Calu3 (cell line): Measurements from ENCODE around the gene WDFY3. TPM values are rescaled to one million over a fixed set of nuclear protein-coding genes. Genes with fewer than 3 reads are reported as not detected.

Experiments
- BruUV-seq: library from RNA; stranded (reverse); fragments of 400-500 nt; replicated peaks from 2 replicates; lab custom pipeline; 2021; lab: Mats Ljungman, UMichigan
- CTCF ChIA-PET: fragments of 300-600 bp; sonication (Branson Sonifier 250); formaldehyde crosslinking; loops from one replicate; lab custom pipeline; 2022; ENCODE audit warnings: antibody characterized with exemption; lab: Charles Lee
- DNase-seq: peaks from one replicate; pipeline ENCODE4 v3.0.0; 2022
- H3K27ac Mint-ChIP-seq: one replicate; pipeline ENCODE4 v1.8.0; 2022; ENCODE audit warnings: mixed read lengths; ENCODE audit not compliant: unreplicated experiment
- H3K27me3 Mint-ChIP-seq: one replicate; pipeline ENCODE4 v1.8.0; 2022; ENCODE audit warnings: mixed read lengths; ENCODE audit not compliant: unreplicated experiment
- H3K36me3 Mint-ChIP-seq: one replicate; pipeline ENCODE4 v1.8.0; 2022; ENCODE audit warnings: mild to moderate bottlenecking, moderate library complexity, mixed read lengths; ENCODE audit not compliant: insufficient read depth, unreplicated experiment
- H3K4me1 Mint-ChIP-seq: one replicate; pipeline ENCODE4 v1.8.0; 2022; ENCODE audit warnings: mild to moderate bottlenecking, low read depth, mixed read lengths; ENCODE audit not compliant: unreplicated experiment
- H3K4me3 Mint-ChIP-seq: one replicate; pipeline ENCODE4 v1.8.0; 2022; ENCODE audit warnings: mild to moderate bottlenecking, low read depth, moderate library complexity, mixed read lengths; ENCODE audit not compliant: unreplicated experiment
- H3K9me3 Mint-ChIP-seq: one replicate; pipeline ENCODE4 v1.8.0; 2022; ENCODE audit warnings: low read depth, mixed read lengths; ENCODE audit not compliant: unreplicated experiment
- intact Hi-C: fragments of 100-400 bp; cut with micrococcal nuclease; formaldehyde crosslinking; loops from one replicate; pipeline ENCODE4 v1.10.0; 2022; ENCODE audit not compliant: unreplicated experiment
- total RNA-seq: library from RNA; stranded (reverse); gene quantifications from 2 replicates; pipeline ENCODE4 v1.2.3, GENCODE V29; 2022
- TF ChIP-seq, protein P1 (sequence below): fragments of 200-600 bp; IDR thresholded peaks from one replicate; pipeline ENCODE4 v1.8.0; 2022; ENCODE audit warnings: antibody characterized with exemption; ENCODE audit not compliant: unreplicated experiment

WDFY3 gene
- total RNA-seq, 1 experiment from 2014 or later: 31.5 TPM

DNA sequence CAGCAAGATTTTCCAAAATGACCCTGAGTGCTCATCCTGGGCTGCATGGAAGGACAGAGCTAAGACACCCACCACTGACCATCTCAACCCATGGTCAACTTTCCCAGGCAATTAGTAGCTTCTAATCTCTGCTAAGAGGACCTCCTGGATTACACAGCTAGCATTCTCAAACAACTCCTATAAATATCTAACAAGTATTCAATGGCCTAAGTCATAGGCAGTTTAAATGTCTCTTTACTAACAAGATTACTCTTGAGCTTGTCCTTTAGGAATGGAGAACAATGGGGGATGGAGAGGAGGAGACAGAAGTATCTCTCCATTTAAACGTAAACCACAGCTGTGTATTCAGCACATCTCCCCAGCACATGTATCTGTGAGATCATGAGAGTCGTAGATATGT lies 118.1 kb downstream of the WDFY3 start:
- CTCF ChIA-PET: interaction anchor here (0.6 kb wide), 1 partner anchor 17 kb away, joined by 3 read pairs; no protein-coding TSS in a partner anchor
- DNase-seq: no peak
- BruUV-seq: no TSS peak

DNA sequence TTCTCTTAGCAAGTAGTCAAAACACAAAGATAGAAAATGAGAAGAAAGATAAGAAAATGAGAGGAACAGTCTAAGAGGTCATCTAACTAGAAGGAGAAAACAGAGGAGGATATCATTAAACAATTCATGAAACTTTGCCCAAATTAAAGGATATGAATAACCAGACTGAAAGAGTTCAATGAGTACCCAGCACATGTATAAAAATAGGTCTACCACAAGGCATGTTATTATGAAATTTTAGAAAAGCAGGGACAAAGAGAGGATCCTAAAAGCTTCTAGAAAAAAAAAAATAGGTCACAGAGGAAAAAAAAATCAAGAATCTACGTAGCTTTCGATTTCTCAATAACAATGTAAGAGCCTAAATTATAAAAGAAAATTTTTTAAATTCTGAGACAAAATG lies 118.5 kb downstream of the WDFY3 start:
- CTCF ChIA-PET: no interaction called here
- H3K27ac Mint-ChIP-seq: no peak overlapping the region
- no peak overlapping the region for H3K4me3 Mint-ChIP-seq
- no peaks in the 10 kb centered on the region for H3K9me3 Mint-ChIP-seq
- no peak for DNase-seq
- peaks cover 15% of the 10 kb centered on the region for H3K4me1 Mint-ChIP-seq
- peaks cover 6% of the 10 kb centered on the region for H3K36me3 Mint-ChIP-seq
- BruUV-seq: no TSS peak
- intact Hi-C loops: no loop called here
- TF ChIP-seq, protein P1, sequence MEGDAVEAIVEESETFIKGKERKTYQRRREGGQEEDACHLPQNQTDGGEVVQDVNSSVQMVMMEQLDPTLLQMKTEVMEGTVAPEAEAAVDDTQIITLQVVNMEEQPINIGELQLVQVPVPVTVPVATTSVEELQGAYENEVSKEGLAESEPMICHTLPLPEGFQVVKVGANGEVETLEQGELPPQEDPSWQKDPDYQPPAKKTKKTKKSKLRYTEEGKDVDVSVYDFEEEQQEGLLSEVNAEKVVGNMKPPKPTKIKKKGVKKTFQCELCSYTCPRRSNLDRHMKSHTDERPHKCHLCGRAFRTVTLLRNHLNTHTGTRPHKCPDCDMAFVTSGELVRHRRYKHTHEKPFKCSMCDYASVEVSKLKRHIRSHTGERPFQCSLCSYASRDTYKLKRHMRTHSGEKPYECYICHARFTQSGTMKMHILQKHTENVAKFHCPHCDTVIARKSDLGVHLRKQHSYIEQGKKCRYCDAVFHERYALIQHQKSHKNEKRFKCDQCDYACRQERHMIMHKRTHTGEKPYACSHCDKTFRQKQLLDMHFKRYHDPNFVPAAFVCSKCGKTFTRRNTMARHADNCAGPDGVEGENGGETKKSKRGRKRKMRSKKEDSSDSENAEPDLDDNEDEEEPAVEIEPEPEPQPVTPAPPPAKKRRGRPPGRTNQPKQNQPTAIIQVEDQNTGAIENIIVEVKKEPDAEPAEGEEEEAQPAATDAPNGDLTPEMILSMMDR: no peak
- H3K27me3 Mint-ChIP-seq: no peaks in the 10 kb centered on the region

More for the DNA sequence above, 118.1 kb downstream of the WDFY3 start:
- peaks cover 15% of the 10 kb centered on the region for H3K4me1 Mint-ChIP-seq
- H3K4me3 Mint-ChIP-seq: no peak overlapping the region
- H3K9me3 Mint-ChIP-seq: no peaks in the 10 kb centered on the region
- intact Hi-C loops: no loop called here
- peaks cover 6% of the 10 kb centered on the region for H3K36me3 Mint-ChIP-seq
- TF ChIP-seq, protein P1: no peak
- H3K27ac Mint-ChIP-seq: no peak overlapping the region
- H3K27me3 Mint-ChIP-seq: no peaks in the 10 kb centered on the region

DNA sequence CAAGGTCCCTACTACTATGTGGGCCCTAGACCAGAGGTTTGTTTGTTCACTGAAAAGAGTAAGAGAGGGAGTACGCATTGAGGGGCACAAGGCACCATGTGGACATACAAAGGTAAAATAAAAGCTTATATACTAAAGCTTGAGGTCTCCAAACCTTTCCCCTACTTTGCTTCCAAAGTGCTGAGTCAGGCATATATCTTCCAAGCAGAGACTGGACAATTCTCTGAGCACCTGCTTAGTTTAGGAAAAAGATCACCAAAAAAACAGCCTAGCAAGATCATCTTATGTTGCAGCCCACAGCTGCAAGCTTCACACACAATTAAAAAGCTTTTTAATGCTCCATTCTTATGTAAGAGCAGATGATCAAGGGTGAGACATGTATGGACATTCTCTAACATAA lies 119.5 kb downstream of the WDFY3 start:
- no TSS peak for BruUV-seq
- Mint-ChIP-seq H3K4me3 (no peak overlapping the region), H3K27ac (no peak overlapping the region), H3K27me3 (no peaks in the 10 kb centered on the region), H3K9me3 (no peaks in the 10 kb centered on the region), H3K4me1 (peaks cover 15% of the 10 kb centered on the region), H3K36me3 (peaks cover 6% of the 10 kb centered on the region)
- intact Hi-C loops: no loop called here
- TF ChIP-seq, protein P1: no peak
- no peak for DNase-seq
- CTCF ChIA-PET: no interaction called here

DNA sequence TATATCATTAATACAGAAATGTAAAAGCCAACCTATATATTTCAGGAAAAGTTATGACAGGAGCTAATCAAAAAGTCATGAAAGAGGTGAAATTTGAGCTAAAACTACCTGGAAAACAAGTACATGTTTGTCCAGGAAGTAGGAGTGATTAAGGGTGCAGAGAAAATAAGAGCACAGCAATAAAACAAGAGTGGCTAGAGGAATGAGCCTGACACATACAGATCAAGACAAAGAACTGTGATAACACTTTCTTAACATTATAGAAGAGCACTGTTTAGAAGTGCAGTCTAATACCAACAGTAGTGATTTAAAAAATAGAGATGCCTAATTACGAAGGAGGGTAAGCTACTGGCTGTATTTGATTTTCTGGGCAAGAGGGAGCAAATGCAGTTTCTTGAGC lies 125.1 kb downstream of the WDFY3 start:
- no peaks in the 10 kb centered on the region for H3K36me3 Mint-ChIP-seq
- no peak overlapping the region for H3K4me3 Mint-ChIP-seq
- CTCF ChIA-PET: no interaction called here
- no peak overlapping the region for H3K27ac Mint-ChIP-seq
- no peak for DNase-seq
- no TSS peak for BruUV-seq
- H3K9me3 Mint-ChIP-seq: no peaks in the 10 kb centered on the region
- TF ChIP-seq, protein P1: no peak
- intact Hi-C loops: no loop called here
- H3K27me3 Mint-ChIP-seq: no peaks in the 10 kb centered on the region
- peaks cover 7% of the 10 kb centered on the region for H3K4me1 Mint-ChIP-seq
